IMR-90 (cell line): ENCODE measurements around the gene CHST8. TPM values are rescaled to one million over a fixed set of nuclear protein-coding genes. Genes with fewer than 3 reads are reported as not detected.

Experiments used
- ATAC-seq: fragments of 200-7000 bp; cut with Tn5 transposase; 2 replicates; pipeline ENCODE4 v1.9.1; 2020; ENCODE audit warnings: low read depth, mild to moderate bottlenecking, moderate library complexity
- BruUV-seq: library from RNA; stranded (reverse); fragments of 400-500 nt; replicated peaks from 2 replicates; lab custom pipeline; 2021; lab: Mats Ljungman, UMichigan
- CTCF ChIA-PET: fragments of 300-600 bp; formaldehyde crosslinking; extraction: SDS; loops from one replicate; lab custom pipeline; 2021; ENCODE audit warnings: antibody characterized with exemption; lab: Yijun Ruan, JAX
- POLR2A ChIA-PET: fragments of 300-600 bp; sonication (Branson Sonifier 250); formaldehyde crosslinking; loops from one replicate; lab custom pipeline; 2022; ENCODE audit warnings: antibody characterized with exemption; ENCODE audit not compliant: unreplicated experiment; lab: Charles Lee
- DNase-seq: peaks from one replicate; pipeline ENCODE4 v3.0.0; 2013
- H2AFZ ChIP-seq: replicated peaks from 2 replicates; pipeline ENCODE3; 2013; ENCODE audit warnings: low read length, mild to moderate bottlenecking; ENCODE audit not compliant: poor library complexity
- H2AK5ac ChIP-seq: 2 replicates; pipeline ENCODE4 v1.6.1; 2013; ENCODE audit warnings: low read depth, low read length, inconsistent platforms
- H2AK9ac ChIP-seq: replicated peaks from 2 replicates; pipeline ENCODE3; 2013; ENCODE audit warnings: mild to moderate bottlenecking, low read depth, low read length, moderate library complexity; ENCODE audit not compliant: poor library complexity
- H2BK120ac ChIP-seq: 2 replicates; pipeline ENCODE4 v1.6.1; 2013; ENCODE audit warnings: low read depth, low read length, inconsistent platforms
- H2BK15ac ChIP-seq: 3 replicates; pipeline ENCODE4 v1.6.1; 2013; ENCODE audit warnings: low read depth, low read length, inconsistent platforms
- H2BK20ac ChIP-seq: 2 replicates; pipeline ENCODE4 v1.6.1; 2013; ENCODE audit warnings: low read depth, mild to moderate bottlenecking, inconsistent platforms, low read length, moderate library complexity
- H2BK5ac ChIP-seq: 2 replicates; pipeline ENCODE4 v1.6.1; 2013; ENCODE audit warnings: mild to moderate bottlenecking, low read depth, low read length, inconsistent platforms; ENCODE audit not compliant: poor library complexity, severe bottlenecking
- H3K14ac ChIP-seq: replicated peaks from 2 replicates; pipeline ENCODE4 v1.6.1; 2013; ENCODE audit warnings: low read depth, low read length, inconsistent platforms
- H3K18ac ChIP-seq: 2 replicates; pipeline ENCODE4 v1.6.1; 2013; ENCODE audit warnings: low read depth, low read length, control low read depth
- H3K23ac ChIP-seq: 2 replicates; pipeline ENCODE4 v1.6.1; 2013; ENCODE audit warnings: low read depth, low read length, inconsistent platforms
- H3K27ac ChIP-seq: 2 replicates; pipeline ENCODE4 v1.5.1; 2013; ENCODE audit warnings: mild to moderate bottlenecking, control low read depth, low read length; ENCODE audit not compliant: insufficient read depth
- H3K27me3 ChIP-seq: 2 replicates; pipeline ENCODE4 v1.6.1; 2013; ENCODE audit warnings: low read length; ENCODE audit not compliant: control insufficient read depth, insufficient read depth
- H3K36me3 ChIP-seq: 2 replicates; pipeline ENCODE4 v1.6.1; 2013; ENCODE audit warnings: low read length, mixed read lengths; ENCODE audit not compliant: control insufficient read depth, insufficient read depth
- H3K4ac ChIP-seq: 2 replicates; pipeline ENCODE4 v1.6.1; 2013; ENCODE audit warnings: low read depth, low read length, inconsistent platforms
- H3K4me1 ChIP-seq: 2 replicates; pipeline ENCODE4 v1.6.1; 2013; ENCODE audit warnings: low read length, mixed read lengths; ENCODE audit not compliant: control insufficient read depth, insufficient read depth
- H3K4me2 ChIP-seq: 2 replicates; pipeline ENCODE4 v1.6.1; 2013; ENCODE audit warnings: low read depth, mild to moderate bottlenecking, control low read depth, low read length, moderate library complexity
- H3K4me3 ChIP-seq: 2 replicates; pipeline ENCODE4 v1.5.1; 2013; ENCODE audit warnings: low read depth, mild to moderate bottlenecking, control low read depth, low read length, moderate library complexity; ENCODE audit not compliant: insufficient read depth
- H3K56ac ChIP-seq: 2 replicates; pipeline ENCODE4 v1.6.1; 2013; ENCODE audit warnings: low read length, inconsistent platforms; ENCODE audit not compliant: insufficient read depth; ENCODE audit errors: extremely low read depth
- H3K79me1 ChIP-seq, 2 experiments: 2 replicates each; pipeline ENCODE4 v1.6.1; 2013; ENCODE audit warnings: low read length in 2 of 2, inconsistent platforms in 1 of 2, low read depth in 1 of 2
- H3K9ac ChIP-seq: 2 replicates; pipeline ENCODE4 v1.6.1; 2013; ENCODE audit warnings: low read depth, low read length, control low read depth
- H3K9me1 ChIP-seq: 2 replicates; pipeline ENCODE4 v1.6.1; 2013; ENCODE audit warnings: low read length, inconsistent platforms; ENCODE audit not compliant: insufficient read depth
- H3K9me3 ChIP-seq: 2 replicates; pipeline ENCODE4 v1.6.1; 2013; ENCODE audit warnings: low read length; ENCODE audit not compliant: control insufficient read depth, insufficient read depth
- H4K20me1 ChIP-seq: 2 replicates; pipeline ENCODE4 v1.6.1; 2013; ENCODE audit warnings: low read length, inconsistent platforms; ENCODE audit not compliant: insufficient read depth
- H4K5ac ChIP-seq: 2 replicates; pipeline ENCODE4 v1.6.1; 2013; ENCODE audit warnings: mild to moderate bottlenecking, low read depth, low read length, control low read depth
- H4K8ac ChIP-seq, 2 experiments: 2 replicates each; pipeline ENCODE4 v1.6.1; 2013; ENCODE audit warnings: low read depth in 2 of 2, low read length in 2 of 2, control low read depth in 1 of 2, inconsistent platforms in 1 of 2
- H4K91ac ChIP-seq: 2 replicates; pipeline ENCODE4 v1.6.1; 2013; ENCODE audit warnings: low read depth, low read length, inconsistent platforms; ENCODE audit not compliant: insufficient read depth
- MAZ ChIP-seq: IDR thresholded peaks from 2 replicates; pipeline ENCODE4 v1.6.1; 2012; ENCODE audit warnings: low read depth, mild to moderate bottlenecking, low read length, improper control_type of control experiment, moderate library complexity, borderline replicate concordance
- POLR2A ChIP-seq: IDR thresholded peaks from 2 replicates; pipeline ENCODE4 v1.6.1; 2012; ENCODE audit warnings: mild to moderate bottlenecking, low read depth, low read length
- RCOR1 ChIP-seq: IDR thresholded peaks from 2 replicates; pipeline ENCODE4 v1.6.1; 2012; ENCODE audit warnings: mild to moderate bottlenecking, low read length, improper control_type of control experiment; ENCODE audit not compliant: insufficient replicate concordance
- RFX5 ChIP-seq: IDR thresholded peaks from 2 replicates; pipeline ENCODE4 v1.8.0; 2012; ENCODE audit warnings: low read depth, mild to moderate bottlenecking, low read length, moderate library complexity
- WGBS, 2 experiments: methylation state at CpG; one replicate each; pipeline versions ENCODE4 v1.1.5 to v1.1.7; 2013; ENCODE audit warnings: missing lambda C conversion rate in 2 of 2; ENCODE audit not compliant: insufficient read length in 1 of 2; ENCODE audit errors: extremely low coverage in 2 of 2; 5-methylcytosine and 5-hydroxymethylcytosine counted together
- dilution Hi-C: fragments of 300-500 bp; cut with HindIII; formaldehyde crosslinking; loops from one replicate; pipeline ENCODE4 v1.14.3; 2018; ENCODE audit warnings: low sequenced_read_pairs; ENCODE audit not compliant: unreplicated experiment
- in situ Hi-C: fragments of 300-500 bp; cut with MboI; formaldehyde crosslinking; loops from 3 replicates; pipeline ENCODE4 v1.14.3; 2019; ENCODE audit warnings: low sequenced_read_pairs, inconsistent platforms, mixed read lengths
- intact Hi-C: fragments of 100-400 bp; cut with micrococcal nuclease; formaldehyde crosslinking; loops from 2 replicates; pipeline ENCODE4 v1.10.0; 2022
- polyA plus RNA-seq, 3 experiments: library from polyadenylated mRNA; depleted of rRNA; stranded (reverse); fragments of >200 nt; gene quantifications; 2 replicates each; pipeline ENCODE4 v1.2.3, GENCODE V29; 2012; ENCODE audit warnings: low replicate concordance in 1 of 3
- total RNA-seq: library from RNA; depleted of rRNA; stranded (reverse); fragments of >200 nt; gene quantifications from 2 replicates; pipeline ENCODE4 v1.2.3, GENCODE V29; 2012
- TF ChIP-seq, protein P1 (sequence below): fragments of 150-350 bp; IDR thresholded peaks from 2 replicates; pipeline ENCODE4 v1.6.1; 2017; ENCODE audit warnings: mild to moderate bottlenecking, antibody characterized with exemption, low read length, low read depth
- TF ChIP-seq, protein P2 (sequence below): conservative IDR thresholded peaks from 2 replicates; pipeline ENCODE4 v1.5.1; 2012; ENCODE audit warnings: mild to moderate bottlenecking, low read depth, low read length, improper control_type of control experiment

Gene CHST8
- total and polyA plus RNA-seq, 2 of the 4 experiments (the other 2 are of a cell fraction), result not detected

DNA sequence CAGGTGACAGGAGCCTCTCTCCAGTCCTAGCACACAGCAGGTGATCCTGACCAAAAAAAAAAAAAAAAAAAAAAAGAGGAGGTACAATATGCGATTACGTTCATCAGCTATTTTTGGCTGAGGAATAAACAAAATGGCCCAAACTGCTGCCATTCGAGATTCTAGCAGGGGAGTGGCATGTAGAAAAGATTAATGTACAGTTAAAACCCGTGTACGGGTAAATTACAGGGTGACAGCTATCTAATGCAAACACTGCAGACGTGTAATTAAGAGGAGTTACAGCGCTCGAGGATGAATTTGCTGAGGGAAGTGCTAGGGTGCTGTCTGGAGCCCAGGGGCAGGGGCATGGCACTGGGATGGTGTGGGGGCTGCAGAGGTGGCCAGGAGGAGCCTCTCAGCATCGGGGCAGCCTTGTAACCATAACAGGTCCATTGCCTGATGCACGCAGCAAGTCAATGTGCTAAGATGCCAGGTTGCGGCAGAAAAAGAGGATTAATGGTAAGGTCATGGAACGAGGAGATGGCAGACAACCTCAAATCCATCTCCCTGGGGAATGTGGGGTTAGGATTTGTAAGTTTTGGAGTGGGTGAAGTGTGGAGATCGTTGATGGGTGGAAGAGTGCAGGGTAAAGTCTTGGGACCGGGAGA is 17.4 kb downstream of the CHST8 start (continued):
- TF ChIP-seq, protein P1, sequence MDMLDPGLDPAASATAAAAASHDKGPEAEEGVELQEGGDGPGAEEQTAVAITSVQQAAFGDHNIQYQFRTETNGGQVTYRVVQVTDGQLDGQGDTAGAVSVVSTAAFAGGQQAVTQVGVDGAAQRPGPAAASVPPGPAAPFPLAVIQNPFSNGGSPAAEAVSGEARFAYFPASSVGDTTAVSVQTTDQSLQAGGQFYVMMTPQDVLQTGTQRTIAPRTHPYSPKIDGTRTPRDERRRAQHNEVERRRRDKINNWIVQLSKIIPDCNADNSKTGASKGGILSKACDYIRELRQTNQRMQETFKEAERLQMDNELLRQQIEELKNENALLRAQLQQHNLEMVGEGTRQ, result no peak
- no peak for TF ChIP-seq POLR2A

DNA sequence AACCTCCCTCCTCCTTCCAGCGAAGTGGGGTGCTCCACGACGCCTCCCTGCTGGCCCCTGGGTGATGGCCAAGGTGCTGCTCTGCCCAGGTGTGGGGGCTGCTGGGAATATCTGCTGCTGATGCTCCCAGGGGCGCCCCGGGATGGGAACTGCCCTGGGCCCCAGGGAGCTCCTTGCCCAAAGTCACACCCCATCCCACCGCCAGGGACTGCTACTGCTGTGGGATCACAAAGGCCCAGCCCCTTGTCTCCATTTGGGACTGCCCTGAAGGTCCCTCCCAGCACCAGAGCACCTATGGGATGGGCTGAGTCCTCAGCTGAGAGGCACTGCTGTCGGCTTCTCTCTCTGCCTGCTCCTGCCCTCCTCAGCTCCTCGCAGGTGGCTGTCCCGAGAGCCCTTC is 19.0 kb downstream of the CHST8 start:
- Histone ChIP-seq H2AK5ac (no peak overlapping the region), H2AK9ac (no peak overlapping the region), H3K4me1 (no peaks in the 10 kb centered on the region), H3K27me3 (no peaks in the 10 kb centered on the region), H3K4me3 (no peak overlapping the region), H4K5ac (no peak overlapping the region), H3K79me1 (no peaks in the 10 kb centered on the region), H3K4ac (no peak overlapping the region), H2BK5ac (no peak overlapping the region), H3K23ac (no peak overlapping the region), H2BK15ac (no peak overlapping the region), H3K56ac (no peak overlapping the region), H4K91ac (no peak overlapping the region), H3K4me2 (no peak overlapping the region), H2BK120ac (no peak overlapping the region), H2BK20ac (no peak overlapping the region), H3K36me3 (no peaks in the 10 kb centered on the region), H3K14ac (no peak overlapping the region), H3K9me1 (no peaks in the 10 kb centered on the region), H2AFZ (no peak overlapping the region), H4K8ac (no peak overlapping the region), H3K27ac (no peak overlapping the region), H3K9me3 (no peaks in the 10 kb centered on the region), H4K20me1 (no peaks in the 10 kb centered on the region), H3K9ac (no peak overlapping the region), H3K18ac (no peak overlapping the region)
- ATAC-seq (no peak), DNase-seq (no peak)
- no peak for TF ChIP-seq RFX5
- TF ChIP-seq MAZ, result no peak
- TF ChIP-seq, protein P2, sequence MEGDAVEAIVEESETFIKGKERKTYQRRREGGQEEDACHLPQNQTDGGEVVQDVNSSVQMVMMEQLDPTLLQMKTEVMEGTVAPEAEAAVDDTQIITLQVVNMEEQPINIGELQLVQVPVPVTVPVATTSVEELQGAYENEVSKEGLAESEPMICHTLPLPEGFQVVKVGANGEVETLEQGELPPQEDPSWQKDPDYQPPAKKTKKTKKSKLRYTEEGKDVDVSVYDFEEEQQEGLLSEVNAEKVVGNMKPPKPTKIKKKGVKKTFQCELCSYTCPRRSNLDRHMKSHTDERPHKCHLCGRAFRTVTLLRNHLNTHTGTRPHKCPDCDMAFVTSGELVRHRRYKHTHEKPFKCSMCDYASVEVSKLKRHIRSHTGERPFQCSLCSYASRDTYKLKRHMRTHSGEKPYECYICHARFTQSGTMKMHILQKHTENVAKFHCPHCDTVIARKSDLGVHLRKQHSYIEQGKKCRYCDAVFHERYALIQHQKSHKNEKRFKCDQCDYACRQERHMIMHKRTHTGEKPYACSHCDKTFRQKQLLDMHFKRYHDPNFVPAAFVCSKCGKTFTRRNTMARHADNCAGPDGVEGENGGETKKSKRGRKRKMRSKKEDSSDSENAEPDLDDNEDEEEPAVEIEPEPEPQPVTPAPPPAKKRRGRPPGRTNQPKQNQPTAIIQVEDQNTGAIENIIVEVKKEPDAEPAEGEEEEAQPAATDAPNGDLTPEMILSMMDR, result no peak
- no peak for TF ChIP-seq RCOR1
- no peak for TF ChIP-seq POLR2A
- in situ Hi-C loops (no loop called here), intact Hi-C loops (no loop called here), dilution Hi-C loops (no loop called here)
- ChIA-PET POLR2A (no interaction called here), CTCF (no interaction called here)
- 46% methylated on average over 3 of the region's 9 CpGs; no CpG with 5 or more reads in 1 of the 2 experiments for WGBS, 2 experiments
- no TSS peak for BruUV-seq
